ENCODE results near the gene TAF5L. TPM values are rescaled to one million over a fixed set of nuclear protein-coding genes. Genes with fewer than 3 reads are reported as not detected.

The TAF5L gene
- total and polyA plus RNA-seq, 2 experiments from 2014 or later = 5.6 to 17.6 TPM

DNA sequence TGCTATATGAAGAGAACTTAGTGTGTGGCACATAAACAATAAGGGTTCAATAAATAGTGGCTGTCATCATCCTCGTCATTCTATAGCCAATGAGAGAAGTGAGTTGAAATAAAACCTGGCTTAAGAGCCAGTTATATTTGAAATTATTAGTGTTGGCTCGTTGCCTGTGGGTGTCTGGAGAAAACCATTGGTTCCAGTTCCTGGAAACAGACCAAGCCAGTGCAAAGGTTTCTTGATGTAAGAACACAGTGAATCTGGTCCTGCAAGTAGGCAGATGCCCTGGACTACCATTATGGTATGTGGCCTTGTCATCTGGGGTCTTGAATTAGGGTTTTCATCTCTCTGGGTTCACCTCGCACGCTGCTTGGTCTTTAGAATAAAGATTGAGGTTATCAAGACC lies 43.4 kb upstream of the TAF5L start (continued):
- TF ChIP-seq, protein P1, sequence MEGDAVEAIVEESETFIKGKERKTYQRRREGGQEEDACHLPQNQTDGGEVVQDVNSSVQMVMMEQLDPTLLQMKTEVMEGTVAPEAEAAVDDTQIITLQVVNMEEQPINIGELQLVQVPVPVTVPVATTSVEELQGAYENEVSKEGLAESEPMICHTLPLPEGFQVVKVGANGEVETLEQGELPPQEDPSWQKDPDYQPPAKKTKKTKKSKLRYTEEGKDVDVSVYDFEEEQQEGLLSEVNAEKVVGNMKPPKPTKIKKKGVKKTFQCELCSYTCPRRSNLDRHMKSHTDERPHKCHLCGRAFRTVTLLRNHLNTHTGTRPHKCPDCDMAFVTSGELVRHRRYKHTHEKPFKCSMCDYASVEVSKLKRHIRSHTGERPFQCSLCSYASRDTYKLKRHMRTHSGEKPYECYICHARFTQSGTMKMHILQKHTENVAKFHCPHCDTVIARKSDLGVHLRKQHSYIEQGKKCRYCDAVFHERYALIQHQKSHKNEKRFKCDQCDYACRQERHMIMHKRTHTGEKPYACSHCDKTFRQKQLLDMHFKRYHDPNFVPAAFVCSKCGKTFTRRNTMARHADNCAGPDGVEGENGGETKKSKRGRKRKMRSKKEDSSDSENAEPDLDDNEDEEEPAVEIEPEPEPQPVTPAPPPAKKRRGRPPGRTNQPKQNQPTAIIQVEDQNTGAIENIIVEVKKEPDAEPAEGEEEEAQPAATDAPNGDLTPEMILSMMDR (conservative IDR thresholded peaks at IDR 0.05; ENCODE audit: low read depth in 2 of 2) = no peak
- TF ChIP-seq STAT1 (IDR thresholded peaks at IDR 0.05; ENCODE audit: unreplicated experiment) = no peak

DNA sequence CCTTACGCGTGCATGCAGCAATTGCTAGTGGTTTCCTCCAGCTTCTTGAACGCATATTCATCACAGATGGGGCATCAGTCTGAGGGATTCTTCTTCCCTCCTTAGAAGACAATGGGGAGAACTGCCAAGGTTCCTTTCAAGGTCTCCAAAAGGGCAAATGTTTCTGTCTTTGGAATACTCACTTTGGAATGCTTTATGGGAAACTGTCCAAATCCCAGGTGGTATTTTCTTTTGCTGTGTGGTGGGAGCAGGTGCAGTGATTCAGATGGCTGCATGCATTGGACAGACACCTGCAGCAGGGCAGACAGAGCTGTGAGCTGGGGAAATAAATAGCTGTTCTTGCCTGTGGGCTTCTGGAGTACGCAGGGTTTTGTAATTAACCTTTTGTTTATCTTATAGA lies 40.7 kb upstream of the TAF5L start:
- Histone ChIP-seq H3F3A (replicated peaks; ENCODE audit: low read depth) (no peaks in the 10 kb centered on the region), H4K20me1 (replicated peaks; ENCODE audit: insufficient read depth) (0 out of 2 replicates have a peak, but pooled peaks cover 3% of the 10 kb centered on the region), H2AFZ (no peak overlapping the region), H3K9me2 (ENCODE audit: insufficient read depth) (no peaks in the 10 kb centered on the region), H3K27ac (ENCODE audit: low read depth) (no peak overlapping the region), H3K4me1 (ENCODE audit: insufficient read depth) (no peaks in the 10 kb centered on the region), H3K4me3 (no peak overlapping the region), H3K36me3 (ENCODE audit: insufficient read depth) (0 out of 2 replicates have a peak, but pooled peaks cover 3% of the 10 kb centered on the region), H3K4me2 (no peak overlapping the region), H3K27me3 (ENCODE audit: insufficient read depth) (no peaks in the 10 kb centered on the region), H3K79me2 (replicated peaks; ENCODE audit: insufficient read depth) (no peaks in the 10 kb centered on the region)
- H3K27ac Mint-ChIP-seq = no peak overlapping the region; the same call in 1 of the 2 replicates
- TF ChIP-seq, protein P2, sequence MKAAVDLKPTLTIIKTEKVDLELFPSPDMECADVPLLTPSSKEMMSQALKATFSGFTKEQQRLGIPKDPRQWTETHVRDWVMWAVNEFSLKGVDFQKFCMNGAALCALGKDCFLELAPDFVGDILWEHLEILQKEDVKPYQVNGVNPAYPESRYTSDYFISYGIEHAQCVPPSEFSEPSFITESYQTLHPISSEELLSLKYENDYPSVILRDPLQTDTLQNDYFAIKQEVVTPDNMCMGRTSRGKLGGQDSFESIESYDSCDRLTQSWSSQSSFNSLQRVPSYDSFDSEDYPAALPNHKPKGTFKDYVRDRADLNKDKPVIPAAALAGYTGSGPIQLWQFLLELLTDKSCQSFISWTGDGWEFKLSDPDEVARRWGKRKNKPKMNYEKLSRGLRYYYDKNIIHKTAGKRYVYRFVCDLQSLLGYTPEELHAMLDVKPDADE (IDR thresholded peaks at IDR 0.05) = no peak
- no peak for TF ChIP-seq JUNB (IDR thresholded peaks at IDR 0.05; ENCODE audit: unreplicated experiment)
- no peak overlapping the region for H3K4me3 Mint-ChIP-seq
- H3K36me3 Mint-ChIP-seq (ENCODE audit: low read depth) = peaks cover 7% of the 10 kb centered on the region; the same call in 2 of the 3 replicates
- DNase-seq (ENCODE audit: low spot score) (no peak), ATAC-seq (no peak)
- H3K4me1 Mint-ChIP-seq = no peaks in the 10 kb centered on the region
- H3K27me3 Mint-ChIP-seq (ENCODE audit: insufficient read depth, low read depth, poor library complexity) = peaks cover 2% of the 10 kb centered on the region
- H3K9me3 Mint-ChIP-seq = no peaks in the 10 kb centered on the region

DNA sequence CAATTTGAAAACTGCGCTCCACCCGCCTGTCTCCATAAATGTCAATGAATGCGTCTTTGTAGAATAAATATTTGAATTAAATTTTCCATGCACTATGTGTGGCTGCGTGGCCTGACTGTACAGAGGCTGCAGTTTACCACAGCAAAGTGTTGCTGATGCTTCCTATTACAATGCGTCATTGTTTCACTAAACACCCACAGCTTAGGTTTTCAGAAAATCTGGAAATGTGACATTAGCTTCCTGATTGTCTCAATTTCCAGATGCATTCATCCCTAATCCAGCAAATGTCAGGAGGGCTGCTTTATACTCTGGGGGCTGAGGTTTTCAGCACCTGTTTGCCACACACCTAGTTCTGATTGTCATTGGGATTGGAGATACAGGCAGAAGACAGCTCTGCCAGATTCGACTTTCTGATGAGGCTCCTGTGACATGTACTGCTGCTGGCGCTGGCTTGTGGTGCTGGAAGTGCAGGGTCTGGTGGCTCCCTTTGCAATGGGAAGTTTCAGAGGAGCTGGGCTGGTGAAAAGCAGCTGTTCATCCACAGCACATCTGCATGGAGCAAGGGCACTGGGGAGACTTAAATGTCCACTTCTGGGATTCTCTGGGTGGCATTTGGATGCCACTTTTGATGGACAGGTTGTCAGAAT lies 40.1 kb upstream of the TAF5L start:
- DNase-seq (ENCODE audit: low spot score) (no peak), ATAC-seq (no peak)
- Mint-ChIP-seq H3K27ac (no peak overlapping the region; the same call in 1 of the 2 replicates), H3K36me3 (ENCODE audit: low read depth) (peaks cover 13% of the 10 kb centered on the region; the same call in 2 of the 3 replicates), H3K9me3 (no peaks in the 10 kb centered on the region), H3K4me1 (peaks cover 5% of the 10 kb centered on the region), H3K4me3 (no peak overlapping the region), H3K27me3 (ENCODE audit: insufficient read depth, low read depth, poor library complexity) (peaks cover 6% of the 10 kb centered on the region)
- no peaks in the 10 kb centered on the region for H3K9me2 ChIP-seq (ENCODE audit: insufficient read depth)
- H3K4me3 ChIP-seq = no peak overlapping the region
- 0 out of 2 replicates have a peak, but pooled peaks cover 3% of the 10 kb centered on the region for H4K20me1 ChIP-seq (replicated peaks; ENCODE audit: insufficient read depth)
- no peaks in the 10 kb centered on the region for H3K79me2 ChIP-seq (replicated peaks; ENCODE audit: insufficient read depth)
- no peak overlapping the region for H3K27ac ChIP-seq (ENCODE audit: low read depth)
- H2AFZ ChIP-seq = no peak overlapping the region
- H3K4me1 ChIP-seq (ENCODE audit: insufficient read depth) = no peaks in the 10 kb centered on the region
- H3K4me2 ChIP-seq = no peak overlapping the region
- H3K27me3 ChIP-seq (ENCODE audit: insufficient read depth) = no peaks in the 10 kb centered on the region
- 0 out of 2 replicates have a peak, but pooled peaks cover 4% of the 10 kb centered on the region for H3K36me3 ChIP-seq (ENCODE audit: insufficient read depth)
- no peaks in the 10 kb centered on the region for H3F3A ChIP-seq (replicated peaks; ENCODE audit: low read depth)
- TF ChIP-seq, protein P3, sequence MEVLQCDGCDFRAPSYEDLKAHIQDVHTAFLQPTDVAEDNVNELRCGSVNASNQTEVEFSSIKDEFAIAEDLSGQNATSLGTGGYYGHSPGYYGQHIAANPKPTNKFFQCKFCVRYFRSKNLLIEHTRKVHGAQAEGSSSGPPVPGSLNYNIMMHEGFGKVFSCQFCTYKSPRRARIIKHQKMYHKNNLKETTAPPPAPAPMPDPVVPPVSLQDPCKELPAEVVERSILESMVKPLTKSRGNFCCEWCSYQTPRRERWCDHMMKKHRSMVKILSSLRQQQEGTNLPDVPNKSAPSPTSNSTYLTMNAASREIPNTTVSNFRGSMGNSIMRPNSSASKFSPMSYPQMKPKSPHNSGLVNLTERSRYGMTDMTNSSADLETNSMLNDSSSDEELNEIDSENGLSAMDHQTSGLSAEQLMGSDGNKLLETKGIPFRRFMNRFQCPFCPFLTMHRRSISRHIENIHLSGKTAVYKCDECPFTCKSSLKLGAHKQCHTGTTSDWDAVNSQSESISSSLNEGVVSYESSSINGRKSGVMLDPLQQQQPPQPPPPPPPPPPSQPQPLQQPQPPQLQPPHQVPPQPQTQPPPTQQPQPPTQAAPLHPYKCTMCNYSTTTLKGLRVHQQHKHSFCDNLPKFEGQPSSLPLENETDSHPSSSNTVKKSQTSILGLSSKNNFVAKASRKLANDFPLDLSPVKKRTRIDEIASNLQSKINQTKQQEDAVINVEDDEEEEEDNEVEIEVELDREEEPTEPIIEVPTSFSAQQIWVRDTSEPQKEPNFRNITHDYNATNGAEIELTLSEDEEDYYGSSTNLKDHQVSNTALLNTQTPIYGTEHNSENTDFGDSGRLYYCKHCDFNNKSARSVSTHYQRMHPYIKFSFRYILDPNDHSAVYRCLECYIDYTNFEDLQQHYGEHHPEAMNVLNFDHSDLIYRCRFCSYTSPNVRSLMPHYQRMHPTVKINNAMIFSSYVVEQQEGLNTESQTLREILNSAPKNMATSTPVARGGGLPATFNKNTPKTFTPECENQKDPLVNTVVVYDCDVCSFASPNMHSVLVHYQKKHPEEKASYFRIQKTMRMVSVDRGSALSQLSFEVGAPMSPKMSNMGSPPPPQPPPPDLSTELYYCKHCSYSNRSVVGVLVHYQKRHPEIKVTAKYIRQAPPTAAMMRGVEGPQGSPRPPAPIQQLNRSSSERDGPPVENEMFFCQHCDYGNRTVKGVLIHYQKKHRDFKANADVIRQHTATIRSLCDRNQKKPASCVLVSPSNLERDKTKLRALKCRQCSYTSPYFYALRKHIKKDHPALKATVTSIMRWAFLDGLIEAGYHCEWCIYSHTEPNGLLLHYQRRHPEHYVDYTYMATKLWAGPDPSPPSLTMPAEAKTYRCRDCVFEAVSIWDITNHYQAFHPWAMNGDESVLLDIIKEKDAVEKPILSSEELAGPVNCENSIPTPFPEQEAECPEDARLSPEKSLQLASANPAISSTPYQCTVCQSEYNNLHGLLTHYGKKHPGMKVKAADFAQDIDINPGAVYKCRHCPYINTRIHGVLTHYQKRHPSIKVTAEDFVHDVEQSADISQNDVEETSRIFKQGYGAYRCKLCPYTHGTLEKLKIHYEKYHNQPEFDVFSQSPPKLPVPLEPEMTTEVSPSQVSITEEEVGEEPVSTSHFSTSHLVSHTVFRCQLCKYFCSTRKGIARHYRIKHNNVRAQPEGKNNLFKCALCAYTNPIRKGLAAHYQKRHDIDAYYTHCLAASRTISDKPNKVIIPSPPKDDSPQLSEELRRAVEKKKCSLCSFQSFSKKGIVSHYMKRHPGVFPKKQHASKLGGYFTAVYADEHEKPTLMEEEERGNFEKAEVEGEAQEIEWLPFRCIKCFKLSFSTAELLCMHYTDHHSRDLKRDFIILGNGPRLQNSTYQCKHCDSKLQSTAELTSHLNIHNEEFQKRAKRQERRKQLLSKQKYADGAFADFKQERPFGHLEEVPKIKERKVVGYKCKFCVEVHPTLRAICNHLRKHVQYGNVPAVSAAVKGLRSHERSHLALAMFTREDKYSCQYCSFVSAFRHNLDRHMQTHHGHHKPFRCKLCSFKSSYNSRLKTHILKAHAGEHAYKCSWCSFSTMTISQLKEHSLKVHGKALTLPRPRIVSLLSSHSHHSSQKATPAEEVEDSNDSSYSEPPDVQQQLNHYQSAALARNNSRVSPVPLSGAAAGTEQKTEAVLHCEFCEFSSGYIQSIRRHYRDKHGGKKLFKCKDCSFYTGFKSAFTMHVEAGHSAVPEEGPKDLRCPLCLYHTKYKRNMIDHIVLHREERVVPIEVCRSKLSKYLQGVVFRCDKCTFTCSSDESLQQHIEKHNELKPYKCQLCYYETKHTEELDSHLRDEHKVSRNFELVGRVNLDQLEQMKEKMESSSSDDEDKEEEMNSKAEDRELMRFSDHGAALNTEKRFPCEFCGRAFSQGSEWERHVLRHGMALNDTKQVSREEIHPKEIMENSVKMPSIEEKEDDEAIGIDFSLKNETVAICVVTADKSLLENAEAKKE (CRISPR knock-in tag; IDR thresholded peaks at IDR 0.05) = no peak
- TF ChIP-seq ZNF331 (CRISPR knock-in tag; IDR thresholded peaks at IDR 0.05; ENCODE audit: low read depth) (no peak), STAT1 (IDR thresholded peaks at IDR 0.05; ENCODE audit: unreplicated experiment) (no peak), EZH2phosphoT487 (IDR thresholded peaks at IDR 0.05; ENCODE audit: unreplicated experiment) (no peak)
- TF ChIP-seq, protein P1 (conservative IDR thresholded peaks at IDR 0.05; ENCODE audit: low read depth in 2 of 2) = no peak

All from GM23338 (cell line).